Measurements from ENCODE around the gene TMEM174.

GRCh38 chr5:73130811-73131210 lies 42.2 kb upstream of the TMEM174 start:
- TF ChIP-seq CTCF (conservative IDR thresholded peaks at IDR 0.05; ENCODE audit: low read depth, low read length) (no peak), POLR2A (IDR thresholded peaks at IDR 0.05; ENCODE audit: low read depth, low read length) (no peak), MXI1 (IDR thresholded peaks at IDR 0.05; ENCODE audit: borderline replicate concordance, low read depth, low read length) (no peak), RAD21 (IDR thresholded peaks at IDR 0.05; ENCODE audit: low read length) (no peak), MAZ (IDR thresholded peaks at IDR 0.05; ENCODE audit: borderline replicate concordance, low read depth, low read length) (no peak), SMC3 (IDR thresholded peaks at IDR 0.05; ENCODE audit: low read depth, low read length) (no peak), USF2 (IDR thresholded peaks at IDR 0.05; ENCODE audit: low read depth, low read length) (no peak), BHLHE40 (IDR thresholded peaks at IDR 0.05; ENCODE audit: low read depth, low read length) (no peak)

All from IMR-90 (cell line).